HUES64 (cell line): ENCODE results near the gene TACC2.

Experiments used
- H3K27ac ChIP-seq: 2 replicates; pipeline ENCODE4 v1.7.0; 2013; ENCODE audit warnings: low read depth, low read length, inconsistent platforms
- H3K27me3 ChIP-seq: 2 replicates; pipeline ENCODE4 v1.6.1; 2013; ENCODE audit warnings: mild to moderate bottlenecking, low read length; ENCODE audit not compliant: insufficient read depth
- H3K36me3 ChIP-seq: 2 replicates; pipeline ENCODE4 v1.6.1; 2013; ENCODE audit warnings: mild to moderate bottlenecking, low read length; ENCODE audit not compliant: insufficient read depth
- H3K4me1 ChIP-seq: 2 replicates; pipeline ENCODE4 v1.6.1; 2013; ENCODE audit warnings: mild to moderate bottlenecking, low read length, moderate library complexity; ENCODE audit not compliant: insufficient read depth
- H3K4me3 ChIP-seq: 2 replicates; pipeline ENCODE4 v1.5.1; 2013; ENCODE audit warnings: mild to moderate bottlenecking, low read length, moderate library complexity
- H3K9ac ChIP-seq: 2 replicates; pipeline ENCODE4 v1.6.1; 2013; ENCODE audit warnings: mild to moderate bottlenecking, low read depth, low read length
- H3K9me3 ChIP-seq: 2 replicates; pipeline ENCODE4 v1.6.1; 2013; ENCODE audit warnings: low read depth, low read length; ENCODE audit not compliant: insufficient read depth
- WGBS: fragments of 150-250, 120-280 bp; methylation state at CpG from one replicate; pipeline ENCODE4 v1.1.7; 2013; ENCODE audit warnings: missing lambda C conversion rate; 5-methylcytosine and 5-hydroxymethylcytosine counted together

TACC2 gene

GRCh38 chr10:122141821-122142640, 153.1 kb downstream of the TACC2 start:
- H3K9me3 ChIP-seq: peaks cover 8% of the 10 kb centered on the region
- H3K27ac ChIP-seq: no peak overlapping the region
- H3K9ac ChIP-seq: no peak overlapping the region
- WGBS: 91% methylated on average over 15 of the region's 15 CpGs
- H3K4me1 ChIP-seq: peaks cover 14% of the 10 kb centered on the region; the same call in 1 of the 2 replicates
- H3K36me3 ChIP-seq: peaks cover 15% of the 10 kb centered on the region; the same call in 1 of the 2 replicates
- no peaks in the 10 kb centered on the region for H3K27me3 ChIP-seq
- H3K4me3 ChIP-seq: no peak overlapping the region

- Histone ChIP-seq H3K4me3 (no peak overlapping the region), H3K4me1 (peaks cover 14% of the 10 kb centered on the region; the same call in 1 of the 2 replicates), H3K27me3 (no peaks in the 10 kb centered on the region), H3K9me3 (peaks cover 8% of the 10 kb centered on the region), H3K9ac (no peak overlapping the region), H3K27ac (no peak overlapping the region), H3K36me3 (peaks cover 15% of the 10 kb centered on the region; the same call in 1 of the 2 replicates)
- 28% methylated on average over 13 of the region's 14 CpGs for WGBS
These were observed 153.8 kb downstream of the TACC2 start for GRCh38 chr10:122142641-122143237.

- Histone ChIP-seq H3K27me3 (no peaks in the 10 kb centered on the region), H3K4me1 (peaks cover 14% of the 10 kb centered on the region; the same call in 1 of the 2 replicates), H3K27ac (no peak overlapping the region), H3K9ac (no peak overlapping the region), H3K36me3 (peaks cover 15% of the 10 kb centered on the region; the same call in 1 of the 2 replicates), H3K4me3 (no peak overlapping the region), H3K9me3 (peaks cover 8% of the 10 kb centered on the region)
- 86% methylated on average over 14 of the region's 14 CpGs for WGBS
These were observed 154.4 kb downstream of the TACC2 start for GRCh38 chr10:122143238-122143841.

GRCh38 chr10:122144199-122144598, 155.2 kb downstream of the TACC2 start:
- 96% methylated on average over 2 of the region's 2 CpGs for WGBS
- Histone ChIP-seq H3K27ac (no peak overlapping the region), H3K27me3 (no peaks in the 10 kb centered on the region), H3K36me3 (peaks cover 15% of the 10 kb centered on the region; the same call in 1 of the 2 replicates), H3K4me3 (no peak overlapping the region), H3K9ac (no peak overlapping the region), H3K9me3 (peaks cover 8% of the 10 kb centered on the region), H3K4me1 (peaks cover 23% of the 10 kb centered on the region; the same call in 1 of the 2 replicates)

- Histone ChIP-seq H3K4me1 (peaks cover 21% of the 10 kb centered on the region; the same call in 1 of the 2 replicates), H3K9me3 (peaks cover 8% of the 10 kb centered on the region)
- WGBS: 100% methylated on average over 2 of the region's 2 CpGs
These were observed 156.2 kb downstream of the TACC2 start for GRCh38 chr10:122145113-122145512.

GRCh38 chr10:122147663-122148062, 158.7 kb downstream of the TACC2 start:
- no peak overlapping the region for H3K27ac ChIP-seq
- WGBS: 97% methylated on average over 7 of the region's 7 CpGs

More at GRCh38 chr10:122145113-122145512, 156.2 kb downstream of the TACC2 start:
- Histone ChIP-seq H3K27ac (no peak overlapping the region), H3K36me3 (peaks cover 15% of the 10 kb centered on the region; the same call in 1 of the 2 replicates), H3K27me3 (no peaks in the 10 kb centered on the region), H3K9ac (no peak overlapping the region), H3K4me3 (no peak overlapping the region)

GRCh38 chr10:122148876-122149560, 160.1 kb downstream of the TACC2 start:
- H3K9ac ChIP-seq: no peak overlapping the region
- 87% methylated on average over 15 of the region's 15 CpGs for WGBS

More at GRCh38 chr10:122147663-122148062, 158.7 kb downstream of the TACC2 start:
- no peaks in the 10 kb centered on the region for H3K27me3 ChIP-seq
- H3K36me3 ChIP-seq: peaks cover 15% of the 10 kb centered on the region; the same call in 1 of the 2 replicates
- H3K9ac ChIP-seq: no peak overlapping the region
- H3K4me3 ChIP-seq: no peak overlapping the region
- 0 out of 2 replicates have a peak, but pooled peaks cover 8% of the 10 kb centered on the region for H3K4me1 ChIP-seq
- peaks cover 8% of the 10 kb centered on the region for H3K9me3 ChIP-seq

GRCh38 chr10:122149561-122150505, 160.9 kb downstream of the TACC2 start:
- no peak overlapping the region for H3K9ac ChIP-seq
- no peak overlapping the region for H3K27ac ChIP-seq
- 0 out of 2 replicates have a peak, but pooled peaks cover 12% of the 10 kb centered on the region for H3K4me1 ChIP-seq
- peaks cover 8% of the 10 kb centered on the region; the same call in 1 of the 2 replicates for H3K36me3 ChIP-seq
- WGBS: 93% methylated on average over 41 of the region's 41 CpGs
- H3K4me3 ChIP-seq: no peak overlapping the region
- H3K27me3 ChIP-seq: no peaks in the 10 kb centered on the region
- peaks cover 6% of the 10 kb centered on the region for H3K9me3 ChIP-seq

More at GRCh38 chr10:122148876-122149560, 160.1 kb downstream of the TACC2 start:
- no peaks in the 10 kb centered on the region for H3K27me3 ChIP-seq
- H3K9me3 ChIP-seq: peaks cover 8% of the 10 kb centered on the region
- no peak overlapping the region for H3K27ac ChIP-seq
- H3K4me1 ChIP-seq: 0 out of 2 replicates have a peak, but pooled peaks cover 8% of the 10 kb centered on the region
- H3K4me3 ChIP-seq: no peak overlapping the region
- H3K36me3 ChIP-seq: peaks cover 15% of the 10 kb centered on the region; the same call in 1 of the 2 replicates

GRCh38 chr10:122151121-122151694, 162.2 kb downstream of the TACC2 start:
- Histone ChIP-seq H3K27me3 (no peaks in the 10 kb centered on the region), H3K9ac (no peak overlapping the region), H3K9me3 (no peaks in the 10 kb centered on the region), H3K27ac (no peak overlapping the region), H3K4me3 (no peak overlapping the region), H3K36me3 (no peaks in the 10 kb centered on the region), H3K4me1 (peaks cover 18% of the 10 kb centered on the region)
- WGBS: 86% methylated on average over 5 of the region's 5 CpGs
